Ascending aorta (tissue), 2 donors: ENCODE measurements around the gene CXCR2. TPM values are rescaled to one million over a fixed set of nuclear protein-coding genes. Genes with fewer than 3 reads are reported as not detected.

Source experiments
- DNase-seq, 2 donors: peaks; one replicate each; pipeline ENCODE4 v3.0.0-alpha.2; 2019; ENCODE audit warnings: low spot score in 2 of 2
- H3K27ac ChIP-seq, 2 donors: fragments of 200-600 bp; sonication (generic); one replicate each; pipeline ENCODE4 v1.5.1; 2016 to 2017; ENCODE audit warnings: mild to moderate bottlenecking in 1 of 2
- H3K27me3 ChIP-seq: fragments of 200-600 bp; sonication (generic); one replicate; pipeline ENCODE4 v1.5.1; 2017
- H3K36me3 ChIP-seq, 2 donors: fragments of 200-600 bp; sonication (generic); one replicate each; pipeline ENCODE4 v1.5.1; 2016
- H3K4me1 ChIP-seq, 2 donors: fragments of 200-600 bp; sonication (generic); one replicate each; pipeline ENCODE4 v1.5.1; 2016 to 2017; ENCODE audit warnings: mild to moderate bottlenecking in 1 of 2
- H3K4me3 ChIP-seq, 2 donors: fragments of 200-600 bp; sonication (generic); one replicate each; pipeline ENCODE4 v1.5.1; 2016 to 2017; ENCODE audit warnings: mild to moderate bottlenecking in 1 of 2
- H3K9me3 ChIP-seq, 2 donors: fragments of 200-600 bp; sonication (generic); one replicate each; pipeline ENCODE4 v1.5.1; 2016
- CTCF ChIP-seq, 3 experiments: fragments of 200-600 bp in 2 of 3; fragments of 450-650 bp in 1 of 3; sonication (generic) in 2 of 3; IDR thresholded peaks; one replicate each; pipeline ENCODE4 v1.5.1; 2016 to 2019; ENCODE audit warnings: antibody characterized with exemption in 3 of 3, mild to moderate bottlenecking in 1 of 3, moderate library complexity in 1 of 3
- intact Hi-C: fragments of 100-400 bp; cut with DNase I; formaldehyde crosslinking; loops from one replicate; pipeline ENCODE4 v1.15.1; 2023
- total RNA-seq: library from RNA; depleted of rRNA; stranded (reverse); fragments of >200 nt; gene quantifications from one replicate; pipeline ENCODE4 v1.1.0, GENCODE V29; 2016

The CXCR2 gene
- total RNA-seq, 1 donor from 2014 or later, result not detected

- H3K4me1 ChIP-seq, result no peaks in the 10 kb centered on the region
- H3K27me3 ChIP-seq, result no peaks in the 10 kb centered on the region
- H3K9me3 ChIP-seq, result no peaks in the 10 kb centered on the region
- no peaks in the 10 kb centered on the region for H3K36me3 ChIP-seq
- DNase-seq, result no peak
- H3K27ac ChIP-seq, result no peak overlapping the region
- intact Hi-C loops, result no loop called here
- no peak overlapping the region for H3K4me3 ChIP-seq
- TF ChIP-seq CTCF (IDR thresholded peaks at IDR 0.05), result no peak
Observed at GRCh38 chr2:218180467-218181114, 54.8 kb downstream of the CXCR2 start.

- Histone ChIP-seq H3K4me3 (no peak overlapping the region), H3K9me3 (no peaks in the 10 kb centered on the region), H3K27me3 (no peaks in the 10 kb centered on the region), H3K36me3 (no peaks in the 10 kb centered on the region), H3K27ac (no peak overlapping the region), H3K4me1 (peaks cover 0 to 6% of the 10 kb centered on the region in 2 donors)
- no peak for TF ChIP-seq CTCF (IDR thresholded peaks at IDR 0.05)
- intact Hi-C loops, result no loop called here
- no peak for DNase-seq
Observed at GRCh38 chr2:218184331-218184730, 58.5 kb downstream of the CXCR2 start.

GRCh38 chr2:218186355-218186766, 60.5 kb downstream of the CXCR2 start:
- H3K4me1 ChIP-seq, result peaks cover 0 to 6% of the 10 kb centered on the region in 2 donors
- H3K27me3 ChIP-seq, result no peaks in the 10 kb centered on the region
- no peaks in the 10 kb centered on the region for H3K36me3 ChIP-seq
- no peaks in the 10 kb centered on the region for H3K9me3 ChIP-seq
- H3K27ac ChIP-seq, result no peak overlapping the region
- intact Hi-C loops, result loop anchor here (1.0 to 5.0 kb wide), 5 partner anchors 30 to 280 kb away; partner anchors contain the start of genes AAMP, ARPC2, CATIP and PNKD
- TF ChIP-seq CTCF (IDR thresholded peaks at IDR 0.05), result peak; percentile 69 to 89 (median 83)
- peak in 1 of 2 donors; percentile 81 for DNase-seq
- H3K4me3 ChIP-seq, result no peak overlapping the region

Other genes starting within 250 kb of the CXCR2 start
- gene TNS1, start 123.0 kb upstream of the CXCR2 start, total RNA-seq, result 1,334 TPM
- gene RUFY4, start 56.8 kb upstream of the CXCR2 start, total RNA-seq, result not detected
- not detected for gene CXCR1, start 40.9 kb downstream of the CXCR2 start, total RNA-seq
- 237 TPM for gene ARPC2, start 91.2 kb downstream of the CXCR2 start, total RNA-seq
- not detected for gene GPBAR1, start 135.0 kb downstream of the CXCR2 start, total RNA-seq
- gene AAMP, start 144.1 kb downstream of the CXCR2 start, total RNA-seq, result 73.7 TPM
- gene PNKD, start 144.5 kb downstream of the CXCR2 start, total RNA-seq, result 45.8 TPM
- gene TMBIM1, start 166.5 kb downstream of the CXCR2 start, total RNA-seq, result 320 TPM
- gene CATIP, start 230.8 kb downstream of the CXCR2 start, total RNA-seq, result not detected